ENCODE results near the gene ANKRD33B. TPM values are rescaled to one million over a fixed set of nuclear protein-coding genes. Genes with fewer than 3 reads are reported as not detected.

ANKRD33B gene
- total RNA-seq, 3 donors from 2014 or later, result 3.3 to 5.3 (median 3.8) TPM

GRCh38 chr5:10592601-10593000 lies 28.7 kb downstream of the ANKRD33B start:
- H3K4me3 ChIP-seq, result no peak overlapping the region
- no peaks in the 10 kb centered on the region for H3K9me3 ChIP-seq
- DNase-seq (ENCODE audit: low spot score in 2 of 2), result no peak
- H3K27me3 ChIP-seq, result no peaks in the 10 kb centered on the region
- TF ChIP-seq POLR2A (IDR thresholded peaks at IDR 0.05) (no peak), POLR2AphosphoS5 (IDR thresholded peaks at IDR 0.05) (no peak)
- TF ChIP-seq, protein P1, sequence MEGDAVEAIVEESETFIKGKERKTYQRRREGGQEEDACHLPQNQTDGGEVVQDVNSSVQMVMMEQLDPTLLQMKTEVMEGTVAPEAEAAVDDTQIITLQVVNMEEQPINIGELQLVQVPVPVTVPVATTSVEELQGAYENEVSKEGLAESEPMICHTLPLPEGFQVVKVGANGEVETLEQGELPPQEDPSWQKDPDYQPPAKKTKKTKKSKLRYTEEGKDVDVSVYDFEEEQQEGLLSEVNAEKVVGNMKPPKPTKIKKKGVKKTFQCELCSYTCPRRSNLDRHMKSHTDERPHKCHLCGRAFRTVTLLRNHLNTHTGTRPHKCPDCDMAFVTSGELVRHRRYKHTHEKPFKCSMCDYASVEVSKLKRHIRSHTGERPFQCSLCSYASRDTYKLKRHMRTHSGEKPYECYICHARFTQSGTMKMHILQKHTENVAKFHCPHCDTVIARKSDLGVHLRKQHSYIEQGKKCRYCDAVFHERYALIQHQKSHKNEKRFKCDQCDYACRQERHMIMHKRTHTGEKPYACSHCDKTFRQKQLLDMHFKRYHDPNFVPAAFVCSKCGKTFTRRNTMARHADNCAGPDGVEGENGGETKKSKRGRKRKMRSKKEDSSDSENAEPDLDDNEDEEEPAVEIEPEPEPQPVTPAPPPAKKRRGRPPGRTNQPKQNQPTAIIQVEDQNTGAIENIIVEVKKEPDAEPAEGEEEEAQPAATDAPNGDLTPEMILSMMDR (IDR thresholded peaks at IDR 0.05), result no peak
- no peak overlapping the region for H3K27ac ChIP-seq
- H3K36me3 ChIP-seq, result no peaks in the 10 kb centered on the region
- H3K4me1 ChIP-seq, result peaks cover 3 to 4% of the 10 kb centered on the region in 2 donors
- intact Hi-C loops (cut with DNase I; ENCODE audit: low total_unique reads), result no loop called here

GRCh38 chr5:10593531-10594181 lies 29.8 kb downstream of the ANKRD33B start:
- no peaks in the 10 kb centered on the region for H3K27me3 ChIP-seq
- H3K4me3 ChIP-seq, result no peak overlapping the region
- no peak for DNase-seq (ENCODE audit: low spot score in 2 of 2)
- intact Hi-C loops (cut with DNase I; ENCODE audit: low total_unique reads), result no loop called here
- no peaks in the 10 kb centered on the region for H3K36me3 ChIP-seq
- H3K4me1 ChIP-seq, result peaks cover 3 to 4% of the 10 kb centered on the region in 2 donors
- H3K9me3 ChIP-seq, result peaks cover 0 to 3% of the 10 kb centered on the region in 2 donors
- TF ChIP-seq, protein P1 (IDR thresholded peaks at IDR 0.05), result no peak
- TF ChIP-seq POLR2A (IDR thresholded peaks at IDR 0.05), result no peak
- H3K27ac ChIP-seq, result no peak overlapping the region

- no peak for TF ChIP-seq POLR2A (IDR thresholded peaks at IDR 0.05)
- TF ChIP-seq, protein P1 (IDR thresholded peaks at IDR 0.05), result no peak
- no peak for TF ChIP-seq POLR2AphosphoS5 (IDR thresholded peaks at IDR 0.05)
- H3K36me3 ChIP-seq, result no peaks in the 10 kb centered on the region
- DNase-seq (ENCODE audit: low spot score in 2 of 2), result no peak
- peaks cover 3 to 4% of the 10 kb centered on the region in 2 donors for H3K4me1 ChIP-seq
- H3K27ac ChIP-seq, result peak overlapping the region; percentile 89 to 96
- peaks cover 0 to 3% of the 10 kb centered on the region in 2 donors for H3K9me3 ChIP-seq
- H3K4me3 ChIP-seq, result no peak overlapping the region
- intact Hi-C loops (cut with DNase I; ENCODE audit: low total_unique reads), result no loop called here
- no peaks in the 10 kb centered on the region for H3K27me3 ChIP-seq
These were observed 30.8 kb downstream of the ANKRD33B start for GRCh38 chr5:10594591-10595210.

DNA sequence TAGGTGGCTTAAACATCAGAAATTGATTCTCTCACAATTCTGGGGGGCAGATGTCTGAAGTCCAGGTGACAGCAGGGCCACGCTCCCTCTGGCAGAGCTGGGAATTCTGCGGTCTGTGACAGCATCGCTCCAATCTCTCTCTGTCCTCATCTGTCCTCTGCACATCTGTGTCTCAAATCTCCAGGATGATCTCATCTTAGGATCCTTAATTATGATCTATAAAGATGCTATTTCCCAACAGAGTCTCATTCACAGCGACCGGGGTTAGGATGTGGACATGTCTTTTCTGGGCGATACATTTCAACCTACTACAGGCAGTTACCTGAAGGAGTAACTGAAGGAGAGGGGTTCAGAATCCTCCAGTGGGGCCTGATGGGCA lies 31.4 kb downstream of the ANKRD33B start:
- TF ChIP-seq, protein P1 (IDR thresholded peaks at IDR 0.05), result no peak
- peak in 1 of 3 donors; percentile 6 for TF ChIP-seq POLR2AphosphoS5 (IDR thresholded peaks at IDR 0.05)
- peak overlapping the region; percentile 89 to 96 for H3K27ac ChIP-seq
- peak overlapping the region in 2 of 3 donors; percentile 32 to 58 for H3K4me3 ChIP-seq
- intact Hi-C loops (cut with DNase I; ENCODE audit: low total_unique reads), result no loop called here
- H3K4me1 ChIP-seq, result peaks cover 3 to 4% of the 10 kb centered on the region in 2 donors
- peaks cover 0 to 3% of the 10 kb centered on the region in 2 donors for H3K9me3 ChIP-seq
- no peaks in the 10 kb centered on the region for H3K36me3 ChIP-seq
- no peak for DNase-seq (ENCODE audit: low spot score in 2 of 2)
- H3K27me3 ChIP-seq, result no peaks in the 10 kb centered on the region

- intact Hi-C loops (cut with DNase I; ENCODE audit: low total_unique reads), result loop anchor here (2.0 kb wide), 1 partner anchor 43 kb away; no protein-coding TSS in a partner anchor
These were observed 31.9 kb downstream of the ANKRD33B start for GRCh38 chr5:10595672-10596309.

More at GRCh38 chr5:10595672-10596309, 31.9 kb downstream of the ANKRD33B start:
- Histone ChIP-seq H3K27me3 (no peaks in the 10 kb centered on the region), H3K27ac (peak overlapping the region; percentile 89 to 96), H3K9me3 (peaks cover 0 to 3% of the 10 kb centered on the region in 2 donors), H3K36me3 (no peaks in the 10 kb centered on the region), H3K4me1 (peaks cover 3 to 4% of the 10 kb centered on the region in 2 donors), H3K4me3 (peak overlapping the region in 2 of 3 donors; percentile 32 to 58)
- peak; percentile 30 to 67 (median 59) for TF ChIP-seq POLR2AphosphoS5 (IDR thresholded peaks at IDR 0.05)
- TF ChIP-seq, protein P1 (IDR thresholded peaks at IDR 0.05), result no peak
- TF ChIP-seq POLR2A (IDR thresholded peaks at IDR 0.05), result no peak
- peak in 1 of 2 donors; percentile 46 for DNase-seq (ENCODE audit: low spot score in 2 of 2)

Data from breast epithelium (tissue), 4 donors.